ENCODE measurements around the gene TEX19.
"Not testable (repeated sequence)": the region's sequence is repeated elsewhere in the genome, so short reads cannot be mapped to it uniquely, and the experiment has no call there.

TEX19 gene

GRCh38 chr17:82353484-82353883, 5.6 kb upstream of the TEX19 start:
- DNase-seq (ENCODE audit: low read depth in 2 of 3, low spot score in 2 of 3) = no peak

GRCh38 chr17:82354804-82355308, 4.2 kb upstream of the TEX19 start:
- DNase-seq (ENCODE audit: low read depth in 2 of 3, low spot score in 2 of 3) = no peak

- DNase-seq (ENCODE audit: low read depth in 2 of 3, low spot score in 2 of 3) = no peak
Observed at GRCh38 chr17:82355770-82356427, 3.1 kb upstream of the TEX19 start.

GRCh38 chr17:82356845-82357355, 2.1 kb upstream of the TEX19 start:
- DNase-seq (ENCODE audit: low read depth in 2 of 3, low spot score in 2 of 3) = no peak

- DNase-seq (ENCODE audit: low read depth in 2 of 3, low spot score in 2 of 3) = no peak
Observed at GRCh38 chr17:82357394-82357793, 1.7 kb upstream of the TEX19 start.

GRCh38 chr17:82359451-82360074, 516 bp downstream of the TEX19 start:
- not testable (repeated sequence) for DNase-seq (ENCODE audit: low read depth in 2 of 3, low spot score in 2 of 3)

- DNase-seq (ENCODE audit: low read depth in 2 of 3, low spot score in 2 of 3) = no peak
Observed at GRCh38 chr17:82361885-82362633, 3.0 kb downstream of the TEX19 start.

- DNase-seq (ENCODE audit: low read depth in 2 of 3, low spot score in 2 of 3) = no peak
Observed at GRCh38 chr17:82365606-82366295, 6.7 kb downstream of the TEX19 start.

- DNase-seq (ENCODE audit: low read depth in 2 of 3, low spot score in 2 of 3) = no peak
Observed at GRCh38 chr17:82366749-82367148, 7.7 kb downstream of the TEX19 start.

- DNase-seq (ENCODE audit: low read depth in 2 of 3, low spot score in 2 of 3) = no peak
Observed at GRCh38 chr17:82367724-82368524, 8.9 kb downstream of the TEX19 start.

- DNase-seq (ENCODE audit: low read depth in 2 of 3, low spot score in 2 of 3) = no peak
Observed at GRCh38 chr17:82369211-82369610, 10.2 kb downstream of the TEX19 start.

GRCh38 chr17:82370471-82371332, 11.7 kb downstream of the TEX19 start:
- no peak for DNase-seq (ENCODE audit: low read depth in 2 of 3, low spot score in 2 of 3)

GRCh38 chr17:82371333-82372248, 12.5 kb downstream of the TEX19 start, which contains the start of gene UTS2R:
TSS of gene UTS2R (plus strand) at chr17:82371765. CDS start at chr17:82374325, 2,560 bp downstream.
- no peak for DNase-seq (ENCODE audit: low read depth in 2 of 3, low spot score in 2 of 3)

GRCh38 chr17:82372249-82373071, 13.4 kb downstream of the TEX19 start:
- DNase-seq (ENCODE audit: low read depth in 2 of 3, low spot score in 2 of 3) = no peak

- DNase-seq (ENCODE audit: low read depth in 2 of 3, low spot score in 2 of 3) = not testable (repeated sequence)
Observed at GRCh38 chr17:82373072-82373452, 14.0 kb downstream of the TEX19 start.

GRCh38 chr17:82373731-82374625, 14.9 kb downstream of the TEX19 start:
- DNase-seq (ENCODE audit: low read depth in 2 of 3, low spot score in 2 of 3) = no peak

Data from activated CD8-positive, alpha-beta memory T cell treated with anti-CD3 and anti-CD28 coated beads for 48 hours (primary cell).